GM12801 (cell line): ENCODE results near the gene SLC26A1.

Experiments used
- CTCF ChIP-seq: IDR thresholded peaks from one replicate; pipeline ENCODE4 v1.5.1; 2011; ENCODE audit warnings: control low read depth; ENCODE audit not compliant: insufficient read length; ENCODE audit errors: extremely low read depth

SLC26A1 gene

GRCh38 chr4:954211-955020 is 38.8 kb downstream of the SLC26A1 start:
- TF ChIP-seq CTCF = no peak

- TF ChIP-seq CTCF = no peak
Measured at GRCh38 chr4:953574-953915, 39.7 kb downstream of the SLC26A1 start.

- TF ChIP-seq CTCF = no peak
Measured at GRCh38 chr4:952881-953573, 40.2 kb downstream of the SLC26A1 start.

GRCh38 chr4:951594-952468 is 41.4 kb downstream of the SLC26A1 start:
- no peak for TF ChIP-seq CTCF

GRCh38 chr4:951186-951585 is 42.0 kb downstream of the SLC26A1 start:
- no peak for TF ChIP-seq CTCF

GRCh38 chr4:950136-951020 is 42.8 kb downstream of the SLC26A1 start:
- no peak for TF ChIP-seq CTCF
